ENCODE results near the gene IGSF3. TPM values are rescaled to one million over a fixed set of nuclear protein-coding genes. Genes with fewer than 3 reads are reported as not detected.
"Not testable (repeated sequence)": the region's sequence is repeated elsewhere in the genome, so short reads cannot be mapped to it uniquely, and the experiment has no call there.

Gene IGSF3
- total RNA-seq, 1 donor from 2014 or later, result 28.4 TPM

DNA sequence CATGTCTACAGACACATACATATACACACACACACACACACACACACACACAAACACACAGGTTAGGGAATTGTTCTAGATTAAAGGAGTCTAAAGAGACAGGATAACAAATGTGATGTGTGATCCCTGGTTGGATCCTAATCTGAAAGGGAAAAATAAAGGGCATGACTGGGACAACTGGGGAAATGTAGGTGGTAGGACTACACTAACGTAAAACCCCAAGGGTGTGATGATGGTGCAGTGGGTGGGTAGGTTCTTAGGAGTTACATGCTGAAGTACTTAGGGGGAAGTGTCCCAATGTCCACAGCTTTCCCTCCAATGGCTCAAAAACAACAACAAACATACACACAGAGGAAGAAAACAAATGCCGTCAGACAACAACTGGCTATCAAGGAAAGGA, 68.2 kb downstream of the IGSF3 start:
- DNase-seq (ENCODE audit: low read depth in 2 of 2), result not testable (repeated sequence)

DNA sequence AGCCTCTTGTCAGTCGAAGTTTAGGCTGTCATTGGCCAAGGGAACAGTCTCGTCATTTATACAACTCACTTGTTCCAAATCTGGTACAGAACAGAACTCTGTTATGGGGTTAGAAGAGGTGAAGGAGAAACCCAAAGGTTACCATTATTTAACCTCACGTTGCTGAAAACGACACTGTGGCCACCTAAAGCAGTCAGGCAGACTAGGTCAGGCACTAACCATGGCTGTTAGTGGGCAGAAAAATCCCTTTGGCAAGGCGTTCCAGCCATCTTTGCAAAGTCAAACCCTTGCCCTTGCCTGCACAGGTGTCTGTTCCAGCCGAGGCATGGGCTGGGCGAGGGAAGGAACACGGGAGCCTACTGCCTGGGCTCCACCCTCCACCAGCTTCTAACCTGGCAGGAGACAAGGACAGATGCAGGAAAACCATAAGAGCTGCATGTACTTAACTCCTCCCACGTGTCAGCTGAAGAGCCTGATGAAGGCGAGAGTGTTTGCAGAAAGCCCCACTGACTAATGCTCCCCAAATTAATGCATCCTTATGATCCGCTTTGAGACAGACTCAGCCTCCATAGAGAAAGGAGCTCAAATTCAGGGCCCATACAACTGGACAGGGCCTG, 69.0 kb downstream of the IGSF3 start:
- not testable (repeated sequence) for DNase-seq (ENCODE audit: low read depth in 2 of 2)

GRCh38 chr1:116597388-116597787, 70.1 kb downstream of the IGSF3 start:
- not testable (repeated sequence) for DNase-seq (ENCODE audit: low read depth in 2 of 2)

GRCh38 chr1:116596742-116597307, 70.7 kb downstream of the IGSF3 start:
- not testable (repeated sequence) for DNase-seq (ENCODE audit: low read depth in 2 of 2)

DNA sequence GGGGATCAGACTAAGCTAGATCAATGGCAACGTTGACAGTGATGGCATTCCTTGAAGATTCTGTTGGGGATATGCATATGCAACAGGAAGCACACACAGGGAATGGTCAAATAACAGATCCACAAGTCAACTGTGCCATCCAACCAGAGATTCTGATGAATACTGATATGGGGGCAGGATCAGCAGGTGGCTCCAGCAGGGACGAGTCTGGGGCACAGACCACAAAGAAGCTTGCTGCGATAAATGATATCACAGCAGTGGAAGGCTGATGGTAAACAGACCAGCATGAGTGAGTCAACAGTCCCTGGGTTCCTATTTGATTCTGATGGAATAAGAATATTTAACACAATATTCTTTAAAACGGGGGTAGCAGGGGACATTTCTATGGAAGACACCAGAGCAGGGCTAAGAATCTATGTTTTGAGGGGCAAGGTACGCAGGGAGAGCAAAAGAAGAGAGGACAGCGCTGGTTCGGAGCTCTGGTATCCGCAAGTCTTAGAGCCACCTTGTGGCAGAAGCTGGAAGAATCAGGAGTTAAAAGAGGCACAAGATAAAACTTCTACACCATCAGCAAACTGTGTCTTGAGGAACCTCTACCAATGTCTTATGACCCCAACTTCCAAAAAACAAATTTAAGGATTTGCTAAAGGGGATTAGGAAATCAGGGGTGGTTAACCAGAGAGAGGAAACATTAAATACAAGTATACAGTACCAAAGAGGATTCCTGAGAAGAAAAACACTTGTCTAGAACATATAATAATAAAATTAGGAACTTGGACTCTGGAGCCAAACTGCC, 71.4 kb downstream of the IGSF3 start:
- DNase-seq (ENCODE audit: low read depth in 2 of 2), result peak in 1 of 2 donors; percentile 32

DNA sequence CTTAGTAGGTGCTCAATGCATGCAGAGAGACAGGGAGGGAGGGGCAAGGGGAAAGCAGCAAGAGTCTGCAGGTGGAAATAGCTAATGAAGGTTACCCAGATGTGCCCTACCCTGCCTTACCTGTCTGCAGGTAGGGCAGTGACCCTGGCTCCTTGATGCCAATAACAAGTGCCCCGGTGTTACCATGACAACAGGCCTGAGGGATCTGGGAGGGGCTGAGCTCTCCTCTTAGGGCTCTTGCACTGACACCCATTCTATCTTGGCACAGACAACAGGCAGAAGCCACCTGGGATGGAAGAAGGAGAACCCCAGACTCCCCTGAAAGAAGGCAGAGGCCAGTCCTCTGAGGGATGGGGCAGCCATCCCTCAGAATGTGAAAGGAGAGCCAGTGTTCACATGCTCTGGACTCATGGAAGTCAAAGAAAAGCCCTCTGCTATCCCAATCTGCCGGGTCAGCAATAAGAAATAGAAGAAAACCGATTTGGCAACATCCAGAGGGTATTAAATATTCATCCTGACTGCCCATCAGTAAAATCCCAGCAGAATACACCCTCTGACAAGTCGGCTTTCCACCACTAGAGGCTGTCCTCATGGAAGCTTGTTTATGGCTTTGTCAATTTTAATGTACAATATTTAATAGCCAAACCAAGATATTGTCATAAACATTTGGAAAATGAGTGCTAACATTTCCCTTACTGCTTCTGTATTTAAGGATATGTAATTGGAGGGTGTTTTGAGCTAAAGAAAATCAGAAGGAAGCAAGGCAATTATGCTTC, 72.3 kb downstream of the IGSF3 start:
- DNase-seq (ENCODE audit: low read depth in 2 of 2), result peak in 1 of 2 donors; percentile 12

DNA sequence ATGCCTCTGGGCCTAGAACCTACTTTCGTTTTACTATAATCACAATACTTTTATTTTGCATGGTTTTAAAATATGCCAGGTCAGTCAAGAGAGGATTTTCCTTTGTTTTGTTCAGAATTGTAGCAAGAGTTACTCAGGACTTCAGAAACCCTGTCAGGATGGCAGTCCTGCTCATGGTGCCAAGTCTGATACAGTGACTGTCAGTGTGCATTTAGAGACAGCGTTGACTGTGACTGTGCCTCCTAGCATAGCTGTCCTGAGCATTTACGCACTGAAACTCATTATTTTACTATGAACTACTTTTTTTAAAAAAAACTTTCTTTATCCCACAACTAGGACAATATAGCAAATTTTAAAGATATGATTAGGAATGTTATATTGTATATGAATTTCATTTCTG, 73.6 kb downstream of the IGSF3 start:
- DNase-seq (ENCODE audit: low read depth in 2 of 2), result not testable (repeated sequence)

DNA sequence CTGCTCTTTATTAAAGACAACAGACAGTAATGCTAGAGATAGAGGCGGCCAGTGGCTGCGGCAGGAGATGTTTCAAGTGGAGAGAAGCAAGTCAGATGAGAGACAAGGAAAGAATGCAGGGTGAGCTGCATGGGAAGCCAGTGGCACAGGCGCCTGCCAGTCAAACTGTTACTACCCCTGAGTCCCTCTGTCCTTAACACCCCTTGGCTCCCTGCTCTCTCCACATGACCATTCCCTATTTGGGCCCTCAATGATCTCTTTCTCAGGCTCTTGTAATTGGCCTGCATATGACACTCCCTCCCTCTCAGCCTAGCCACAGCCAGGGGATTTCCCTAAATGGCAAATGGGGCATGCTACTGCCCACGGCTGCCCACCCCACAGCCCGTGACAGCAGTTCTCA, 74.1 kb downstream of the IGSF3 start:
- not testable (repeated sequence) for DNase-seq (ENCODE audit: low read depth in 2 of 2)

GRCh38 chr1:116591951-116592605, 75.5 kb downstream of the IGSF3 start:
- DNase-seq (ENCODE audit: low read depth in 2 of 2), result not testable (repeated sequence)

- not testable (repeated sequence) for DNase-seq (ENCODE audit: low read depth in 2 of 2)
Measured at GRCh38 chr1:116591006-116591950, 76.3 kb downstream of the IGSF3 start.

DNA sequence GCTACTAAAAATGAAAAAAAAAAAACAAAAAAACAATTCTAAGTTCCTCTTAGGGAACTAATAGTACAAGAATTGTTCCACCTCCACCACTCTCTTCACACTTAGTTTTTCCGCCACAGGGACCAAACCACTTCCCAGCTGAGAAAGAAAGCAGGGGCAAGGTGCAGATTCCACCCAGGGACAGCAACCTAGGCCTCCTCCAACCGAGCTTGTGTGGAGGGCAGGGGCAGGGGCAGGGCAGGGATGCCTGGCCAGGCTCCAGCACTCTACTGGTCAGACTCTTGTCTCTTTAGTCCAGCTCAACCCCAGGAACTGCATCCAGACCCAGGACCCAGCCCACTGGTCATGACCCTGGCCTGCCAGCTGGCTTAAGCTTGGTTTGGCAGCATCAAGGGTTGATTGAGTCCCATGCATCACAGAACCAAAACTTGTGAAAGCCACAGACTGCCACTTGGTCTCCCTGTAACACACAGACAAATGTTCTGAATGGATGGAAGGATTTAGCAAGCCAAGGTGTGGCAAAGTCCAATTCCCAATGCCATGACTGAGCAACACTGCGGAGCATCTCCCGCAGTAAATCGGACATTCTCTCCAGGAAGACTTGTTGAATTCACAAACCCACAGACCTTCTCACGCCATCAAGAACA, 77.1 kb downstream of the IGSF3 start:
- not testable (repeated sequence) for DNase-seq (ENCODE audit: low read depth in 2 of 2)

DNA sequence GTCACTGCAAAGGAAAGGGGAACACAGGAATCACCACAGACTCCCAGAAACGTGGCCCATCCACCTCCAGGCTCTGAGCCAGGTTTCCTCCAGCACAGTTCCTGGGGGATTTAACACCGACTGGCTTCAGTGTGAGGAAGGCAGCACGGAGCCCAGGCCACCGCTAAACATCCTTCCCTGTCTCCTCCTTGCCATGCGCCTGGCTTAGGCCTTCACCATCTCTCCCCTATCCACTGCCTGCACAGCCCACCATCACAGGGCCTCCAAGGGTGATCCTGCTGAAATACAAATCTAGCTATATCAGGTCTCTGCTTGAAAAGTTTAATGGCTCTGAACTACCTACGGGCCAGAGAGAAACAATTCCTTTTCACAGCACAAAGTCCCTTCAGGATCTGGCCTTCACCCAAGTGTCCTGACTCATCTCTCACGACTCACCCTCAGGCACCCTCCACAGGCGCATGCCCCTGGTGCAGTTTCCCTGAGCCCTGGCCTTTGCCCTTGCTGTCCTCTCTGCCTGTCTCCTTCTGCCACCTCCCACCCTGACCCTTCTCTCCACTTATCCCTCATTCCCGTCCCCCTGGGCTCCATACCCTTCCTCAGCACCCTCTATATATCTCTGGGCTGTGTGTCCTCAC, 78.3 kb downstream of the IGSF3 start:
- DNase-seq (ENCODE audit: low read depth in 2 of 2), result peak in 1 of 2 donors; percentile 6

- DNase-seq (ENCODE audit: low read depth in 2 of 2), result no peak
Measured at GRCh38 chr1:116587501-116588227, 79.9 kb downstream of the IGSF3 start.

GRCh38 chr1:116586741-116587143, 80.8 kb downstream of the IGSF3 start:
- no peak for DNase-seq (ENCODE audit: low read depth in 2 of 2)

DNA sequence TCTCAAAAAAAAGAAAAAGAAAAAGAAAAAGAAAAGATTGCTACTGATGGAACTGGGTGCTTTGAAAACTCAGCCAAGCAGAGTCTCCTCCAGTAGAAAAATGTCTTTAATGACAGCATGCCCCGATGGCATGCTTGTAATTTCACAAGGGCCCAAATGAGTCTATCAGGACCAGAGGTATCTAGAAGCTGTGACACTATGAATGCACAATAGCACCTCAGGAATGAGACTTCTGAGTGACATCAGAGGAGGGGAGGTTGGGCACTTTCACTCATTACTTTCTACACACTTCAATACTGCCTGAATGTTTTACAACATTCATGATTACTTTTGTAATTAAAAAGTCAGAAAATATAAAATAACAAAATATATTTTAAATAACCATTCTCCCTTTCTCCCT, 81.6 kb downstream of the IGSF3 start:
- DNase-seq (ENCODE audit: low read depth in 2 of 2), result no peak

- DNase-seq (ENCODE audit: low read depth in 2 of 2), result no peak
Measured at GRCh38 chr1:116581323-116581885, 86.1 kb downstream of the IGSF3 start.

DNA sequence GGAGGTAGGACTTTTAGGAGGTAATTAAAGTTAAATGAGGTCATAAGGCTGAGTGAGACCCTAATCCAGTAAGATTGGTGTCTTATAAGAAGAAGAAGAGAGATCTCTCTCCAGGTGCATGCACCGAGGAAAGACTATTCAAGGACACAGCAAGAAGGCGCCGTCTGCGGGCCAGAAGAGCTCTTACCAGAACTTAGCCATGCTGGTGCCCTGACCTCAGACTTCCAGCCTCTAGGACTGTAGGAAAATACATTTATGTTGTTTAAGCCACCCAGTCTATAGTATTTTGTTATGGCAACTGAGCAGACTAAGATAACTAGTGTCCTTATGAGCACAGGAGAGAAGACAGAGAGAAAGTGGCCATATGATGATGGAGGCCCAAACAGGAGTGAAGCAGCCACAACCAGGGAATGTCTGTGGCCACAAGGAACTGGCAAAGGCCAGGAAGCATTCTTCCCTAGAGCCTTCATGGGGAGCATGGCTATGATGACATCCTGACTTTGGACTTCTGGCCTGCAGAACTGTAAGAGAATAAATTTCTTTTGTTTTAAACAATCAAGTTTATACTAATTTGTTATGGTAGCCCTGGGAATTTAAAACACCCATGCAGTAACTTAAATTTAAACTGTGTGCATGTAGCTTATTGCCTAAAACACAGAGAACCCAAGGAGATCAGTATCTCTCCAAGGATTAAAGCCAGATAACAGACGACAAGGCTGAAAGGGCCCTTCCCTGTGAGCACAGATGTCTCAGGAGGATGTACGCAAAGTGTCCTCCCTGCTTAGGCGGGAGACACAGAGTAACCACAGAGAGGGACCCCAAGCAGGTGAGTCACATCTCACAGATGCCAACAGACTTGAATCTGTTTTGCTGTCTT, 86.8 kb downstream of the IGSF3 start:
- DNase-seq (ENCODE audit: low read depth in 2 of 2), result no peak
